ACC112 (cell line): ENCODE data around the gene FANCE.

ENCODE experiments used
- H2AFZ ChIP-seq: fragments of 200-600 bp; sonication (generic); one replicate; pipeline ENCODE4 v1.6.0; 2017; ENCODE audit warnings: antibody characterized with exemption, low read length; ENCODE audit not compliant: unreplicated experiment
- H3K27ac ChIP-seq: fragments of 200-600 bp; sonication (generic); 2 replicates; pipeline ENCODE4 v1.5.1; 2014; ENCODE audit warnings: low read depth, mild to moderate bottlenecking, antibody characterized with exemption, low read length, moderate library complexity
- H3K27me3 ChIP-seq: fragments of 200-600 bp; sonication (generic); 2 replicates; pipeline ENCODE4 v1.6.1; 2014; ENCODE audit warnings: mild to moderate bottlenecking, antibody characterized with exemption, low read length, moderate library complexity, mixed read lengths; ENCODE audit not compliant: insufficient read depth
- H3K36me3 ChIP-seq: fragments of 200-600 bp; sonication (generic); 2 replicates; pipeline ENCODE4 v1.6.1; 2016; ENCODE audit warnings: mild to moderate bottlenecking, antibody characterized with exemption, low read length, moderate library complexity, mixed read lengths; ENCODE audit not compliant: insufficient read depth
- H3K4me1 ChIP-seq: fragments of 200-600 bp; sonication (generic); one replicate; pipeline ENCODE4 v1.6.1; 2016; ENCODE audit warnings: low read length, mixed read lengths; ENCODE audit not compliant: insufficient read depth, unreplicated experiment, control insufficient read depth
- H3K4me3 ChIP-seq: fragments of 200-600 bp; sonication (generic); 2 replicates; pipeline ENCODE4 v1.5.1; 2014; ENCODE audit warnings: mild to moderate bottlenecking, low read depth, low read length
- H3K79me2 ChIP-seq: fragments of 200-600 bp; sonication (generic); one replicate; pipeline ENCODE4 v1.6.0; 2016; ENCODE audit warnings: low read length; ENCODE audit not compliant: control insufficient read depth, unreplicated experiment, insufficient read depth

The FANCE gene

DNA sequence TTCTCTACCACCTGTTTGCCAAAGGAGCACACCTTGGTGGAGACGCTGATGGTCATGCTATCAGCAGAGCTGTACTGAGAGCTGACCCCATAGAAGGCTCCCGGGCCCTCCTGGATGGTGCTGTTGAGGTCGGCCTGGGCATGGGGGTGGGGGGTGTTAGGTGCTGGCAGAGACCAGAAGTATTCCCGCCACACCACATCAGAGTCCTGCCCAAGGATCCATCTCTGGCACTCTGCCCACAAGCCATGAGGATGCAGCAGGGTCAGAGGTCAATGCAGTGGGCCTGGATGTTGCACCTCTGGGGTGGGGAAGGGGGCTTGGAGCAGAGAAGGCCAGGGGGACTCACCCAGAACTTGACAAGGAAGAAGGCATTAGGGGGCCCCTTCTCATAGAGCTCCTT, 23.4 kb downstream of the FANCE start:
- peaks cover 15% of the 10 kb centered on the region for H3K36me3 ChIP-seq
- no peak overlapping the region for H3K4me3 ChIP-seq
- H3K4me1 ChIP-seq: peaks cover 18% of the 10 kb centered on the region
- no peak overlapping the region for H2AFZ ChIP-seq
- H3K27me3 ChIP-seq: no peaks in the 10 kb centered on the region
- H3K27ac ChIP-seq: no peak overlapping the region
- H3K79me2 ChIP-seq: peaks cover 16% of the 10 kb centered on the region

GRCh38 chr6:35476004-35476403, 23.9 kb downstream of the FANCE start:
- Histone ChIP-seq H3K27ac (no peak overlapping the region), H3K4me3 (no peak overlapping the region), H3K27me3 (no peaks in the 10 kb centered on the region), H2AFZ (no peak overlapping the region), H3K79me2 (peaks cover 12% of the 10 kb centered on the region), H3K36me3 (peaks cover 11% of the 10 kb centered on the region), H3K4me1 (peaks cover 14% of the 10 kb centered on the region)

- no peak overlapping the region for H2AFZ ChIP-seq
- H3K4me3 ChIP-seq: no peak overlapping the region
- H3K36me3 ChIP-seq: peaks cover 4% of the 10 kb centered on the region
- peaks cover 2% of the 10 kb centered on the region for H3K79me2 ChIP-seq
- no peaks in the 10 kb centered on the region for H3K27me3 ChIP-seq
- peaks cover 4% of the 10 kb centered on the region for H3K4me1 ChIP-seq
- H3K27ac ChIP-seq: no peak overlapping the region
Measured at GRCh38 chr6:35477028-35477427, 24.9 kb downstream of the FANCE start.

GRCh38 chr6:35477551-35478179, 25.5 kb downstream of the FANCE start:
- Histone ChIP-seq H3K36me3 (peaks cover 4% of the 10 kb centered on the region; the same call in 1 of the 2 replicates), H3K27ac (no peak overlapping the region), H3K4me1 (no peaks in the 10 kb centered on the region), H3K4me3 (no peak overlapping the region), H2AFZ (no peak overlapping the region), H3K27me3 (no peaks in the 10 kb centered on the region), H3K79me2 (no peaks in the 10 kb centered on the region)

GRCh38 chr6:35478259-35478658, 26.1 kb downstream of the FANCE start:
- no peaks in the 10 kb centered on the region for H3K79me2 ChIP-seq
- H3K27ac ChIP-seq: no peak overlapping the region
- H3K4me3 ChIP-seq: no peak overlapping the region
- H3K36me3 ChIP-seq: peaks cover under 1% of the 10 kb centered on the region; the same call in 1 of the 2 replicates
- no peaks in the 10 kb centered on the region for H3K4me1 ChIP-seq
- H3K27me3 ChIP-seq: no peaks in the 10 kb centered on the region
- no peak overlapping the region for H2AFZ ChIP-seq

GRCh38 chr6:35480176-35480575, 28.0 kb downstream of the FANCE start:
- Histone ChIP-seq H2AFZ (no peak overlapping the region), H3K4me1 (peaks cover 8% of the 10 kb centered on the region), H3K27me3 (no peaks in the 10 kb centered on the region), H3K27ac (no peak overlapping the region), H3K4me3 (no peak overlapping the region), H3K79me2 (no peaks in the 10 kb centered on the region), H3K36me3 (no peaks in the 10 kb centered on the region)

- peaks cover 4% of the 10 kb centered on the region for H3K79me2 ChIP-seq
- H3K27me3 ChIP-seq: no peaks in the 10 kb centered on the region
- H3K27ac ChIP-seq: no peak overlapping the region
- no peak overlapping the region for H3K4me3 ChIP-seq
- no peaks in the 10 kb centered on the region for H3K36me3 ChIP-seq
- no peak overlapping the region for H2AFZ ChIP-seq
- H3K4me1 ChIP-seq: peaks cover 18% of the 10 kb centered on the region
Measured at GRCh38 chr6:35481226-35481625, 29.1 kb downstream of the FANCE start.

GRCh38 chr6:35483062-35483461, 30.9 kb downstream of the FANCE start:
- no peak overlapping the region for H3K27ac ChIP-seq
- peaks cover 18% of the 10 kb centered on the region for H3K79me2 ChIP-seq
- H3K4me3 ChIP-seq: no peak overlapping the region
- H3K4me1 ChIP-seq: peaks cover 33% of the 10 kb centered on the region
- no peaks in the 10 kb centered on the region for H3K36me3 ChIP-seq
- H2AFZ ChIP-seq: no peak overlapping the region
- H3K27me3 ChIP-seq: no peaks in the 10 kb centered on the region

GRCh38 chr6:35483490-35483889, 31.4 kb downstream of the FANCE start:
- no peak overlapping the region for H2AFZ ChIP-seq
- peaks cover 37% of the 10 kb centered on the region for H3K4me1 ChIP-seq
- peaks cover 18% of the 10 kb centered on the region for H3K79me2 ChIP-seq
- H3K27ac ChIP-seq: no peak overlapping the region
- no peaks in the 10 kb centered on the region for H3K27me3 ChIP-seq
- no peak overlapping the region for H3K4me3 ChIP-seq
- H3K36me3 ChIP-seq: no peaks in the 10 kb centered on the region

DNA sequence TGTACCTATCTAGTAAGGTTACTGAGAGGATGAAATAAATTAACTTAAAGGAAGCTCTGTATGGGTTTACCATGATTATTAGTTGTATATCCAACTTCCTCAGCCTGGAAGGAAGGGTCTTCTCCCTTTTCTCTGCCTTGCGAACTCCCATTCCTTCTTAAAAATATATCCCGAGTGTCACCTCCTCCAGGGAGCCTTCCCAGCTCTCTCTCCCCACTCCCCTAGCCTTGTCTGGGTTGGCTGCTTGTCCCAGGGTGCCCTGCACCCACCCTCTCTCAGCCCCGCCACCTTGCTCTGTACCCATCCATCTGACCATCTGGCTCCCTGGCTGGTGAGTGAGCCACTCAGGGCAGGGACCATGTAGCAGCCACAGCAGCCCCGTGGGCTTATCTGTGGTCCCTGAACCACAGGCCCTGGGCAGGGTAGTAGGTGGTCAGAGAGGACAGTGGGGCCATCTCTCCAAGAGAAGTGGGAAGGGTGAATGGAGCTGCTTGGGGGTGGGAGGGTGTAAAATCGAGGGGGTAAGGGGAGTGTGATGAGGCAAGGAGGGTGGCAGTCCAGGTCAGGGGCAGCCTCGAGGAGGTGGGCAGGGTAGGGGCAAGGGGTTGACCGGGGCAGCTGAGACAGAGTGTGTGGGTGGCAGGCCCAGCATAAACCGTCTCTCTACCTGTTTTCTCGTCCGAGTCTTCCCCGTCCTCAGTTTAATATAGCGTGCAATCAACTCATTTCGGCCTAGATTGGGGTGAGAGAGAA, 31.9 kb downstream of the FANCE start:
- no peak overlapping the region for H2AFZ ChIP-seq
- H3K27me3 ChIP-seq: no peaks in the 10 kb centered on the region
- no peak overlapping the region for H3K27ac ChIP-seq
- peaks cover 37% of the 10 kb centered on the region for H3K4me1 ChIP-seq
- no peak overlapping the region for H3K4me3 ChIP-seq
- no peaks in the 10 kb centered on the region for H3K36me3 ChIP-seq
- H3K79me2 ChIP-seq: peaks cover 20% of the 10 kb centered on the region

DNA sequence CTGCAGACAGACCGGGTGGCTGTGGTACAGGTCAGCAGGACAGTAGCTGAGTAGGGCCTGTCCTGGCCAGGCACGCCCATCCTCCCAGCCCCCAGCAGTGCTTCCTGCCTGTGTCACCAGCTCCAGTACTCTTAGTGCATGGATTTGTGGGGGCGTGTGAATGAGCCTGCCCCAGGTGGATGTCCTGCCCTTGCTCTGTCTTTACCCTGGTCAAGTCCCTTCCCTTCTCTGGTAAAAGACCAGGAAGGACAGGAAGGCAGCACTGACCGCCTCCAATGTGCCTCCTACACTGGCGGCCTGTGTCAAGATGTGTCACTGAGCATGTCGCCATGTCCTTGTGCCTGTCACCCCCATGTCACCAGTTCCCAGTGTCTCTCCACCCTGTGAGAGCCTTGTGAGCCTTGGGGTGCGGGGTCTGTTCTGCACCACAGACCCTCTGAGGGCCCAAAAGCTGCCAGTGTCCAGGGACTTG, 32.8 kb downstream of the FANCE start:
- Histone ChIP-seq H3K4me3 (peak overlapping the region; percentile 58; the same call in 1 of the 2 replicates), H3K36me3 (no peaks in the 10 kb centered on the region), H3K79me2 (peaks cover 24% of the 10 kb centered on the region), H2AFZ (no peak overlapping the region), H3K4me1 (peaks cover 39% of the 10 kb centered on the region), H3K27me3 (no peaks in the 10 kb centered on the region), H3K27ac (peak overlapping the region; percentile 76)
